Measurements from ENCODE around the gene COPG2. TPM values are rescaled to one million over a fixed set of nuclear protein-coding genes. Genes with fewer than 3 reads are reported as not detected.
"Not testable (repeated sequence)": the region's sequence is repeated elsewhere in the genome, so short reads cannot be mapped to it uniquely, and the experiment has no call there.

Gene COPG2
- total RNA-seq, 1 experiment from 2014 or later: 26.0 TPM

DNA sequence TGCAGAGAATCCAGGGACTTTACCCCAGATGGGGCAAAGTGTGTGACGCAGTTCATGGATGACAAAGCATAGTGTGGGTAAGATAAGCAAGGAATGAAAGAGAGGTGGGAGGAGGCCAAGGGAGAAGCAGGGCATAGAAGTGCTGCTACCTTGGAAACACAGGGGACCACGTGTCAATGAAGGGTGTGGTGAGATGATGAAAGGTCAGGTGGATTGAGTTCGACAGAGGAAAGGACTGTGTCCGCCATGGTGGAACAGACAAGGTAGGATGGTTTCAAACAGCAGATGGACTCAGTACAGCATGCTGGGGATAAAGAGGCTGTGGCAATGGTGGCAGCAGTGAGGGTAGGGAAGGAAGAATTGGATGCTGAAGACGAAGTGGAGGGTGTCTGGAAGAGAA lies 143.9 kb downstream of the COPG2 start:
- ATAC-seq (no peak), DNase-seq (ENCODE audit: low read depth, low spot score) (no peak)
- in situ Hi-C loops (cut with HindIII; ENCODE audit: low pct_unique_long_range_greater_than_20kb, low sequenced_read_pairs): no loop called here
- H3K4me1 ChIP-seq (ENCODE audit: control insufficient read depth, insufficient read depth, low read length): no peaks in the 10 kb centered on the region
- BruUV-seq (replicated peaks): no TSS peak
- no peak overlapping the region for H3K4me3 ChIP-seq (ENCODE audit: low read depth in 2 of 2, low read length in 2 of 2)
- ChIA-PET POLR2A (no interaction called here), CTCF (no interaction called here)
- H3K36me3 ChIP-seq (ENCODE audit: control insufficient read depth, insufficient read depth, low read length): no peaks in the 10 kb centered on the region
- intact Hi-C loops (cut with micrococcal nuclease; ENCODE audit: unreplicated experiment): no loop called here
- no peak overlapping the region for H3K27ac ChIP-seq (ENCODE audit: low read length)
- no peaks in the 10 kb centered on the region for H3K9me3 ChIP-seq (ENCODE audit: control insufficient read depth, insufficient read depth, low read depth, low read length)
- H3K27me3 ChIP-seq (ENCODE audit: control insufficient read depth, insufficient read depth, low read length): no peaks in the 10 kb centered on the region
- TF ChIP-seq, protein P1, sequence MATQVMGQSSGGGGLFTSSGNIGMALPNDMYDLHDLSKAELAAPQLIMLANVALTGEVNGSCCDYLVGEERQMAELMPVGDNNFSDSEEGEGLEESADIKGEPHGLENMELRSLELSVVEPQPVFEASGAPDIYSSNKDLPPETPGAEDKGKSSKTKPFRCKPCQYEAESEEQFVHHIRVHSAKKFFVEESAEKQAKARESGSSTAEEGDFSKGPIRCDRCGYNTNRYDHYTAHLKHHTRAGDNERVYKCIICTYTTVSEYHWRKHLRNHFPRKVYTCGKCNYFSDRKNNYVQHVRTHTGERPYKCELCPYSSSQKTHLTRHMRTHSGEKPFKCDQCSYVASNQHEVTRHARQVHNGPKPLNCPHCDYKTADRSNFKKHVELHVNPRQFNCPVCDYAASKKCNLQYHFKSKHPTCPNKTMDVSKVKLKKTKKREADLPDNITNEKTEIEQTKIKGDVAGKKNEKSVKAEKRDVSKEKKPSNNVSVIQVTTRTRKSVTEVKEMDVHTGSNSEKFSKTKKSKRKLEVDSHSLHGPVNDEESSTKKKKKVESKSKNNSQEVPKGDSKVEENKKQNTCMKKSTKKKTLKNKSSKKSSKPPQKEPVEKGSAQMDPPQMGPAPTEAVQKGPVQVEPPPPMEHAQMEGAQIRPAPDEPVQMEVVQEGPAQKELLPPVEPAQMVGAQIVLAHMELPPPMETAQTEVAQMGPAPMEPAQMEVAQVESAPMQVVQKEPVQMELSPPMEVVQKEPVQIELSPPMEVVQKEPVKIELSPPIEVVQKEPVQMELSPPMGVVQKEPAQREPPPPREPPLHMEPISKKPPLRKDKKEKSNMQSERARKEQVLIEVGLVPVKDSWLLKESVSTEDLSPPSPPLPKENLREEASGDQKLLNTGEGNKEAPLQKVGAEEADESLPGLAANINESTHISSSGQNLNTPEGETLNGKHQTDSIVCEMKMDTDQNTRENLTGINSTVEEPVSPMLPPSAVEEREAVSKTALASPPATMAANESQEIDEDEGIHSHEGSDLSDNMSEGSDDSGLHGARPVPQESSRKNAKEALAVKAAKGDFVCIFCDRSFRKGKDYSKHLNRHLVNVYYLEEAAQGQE (IDR thresholded peaks at IDR 0.05; ENCODE audit: insufficient read depth in 1 of 2, low read depth in 2 of 2, low read length in 1 of 2): no peak
- TF ChIP-seq TCF7L2 (IDR thresholded peaks at IDR 0.05; ENCODE audit: low read depth, low read length) (no peak), POLR2AphosphoS5 (IDR thresholded peaks at IDR 0.05; ENCODE audit: low read depth, low read length) (no peak), SIN3A (IDR thresholded peaks at IDR 0.05; ENCODE audit: borderline replicate concordance, insufficient read depth, low read depth, low read length) (no peak)
- TF ChIP-seq, protein P2, sequence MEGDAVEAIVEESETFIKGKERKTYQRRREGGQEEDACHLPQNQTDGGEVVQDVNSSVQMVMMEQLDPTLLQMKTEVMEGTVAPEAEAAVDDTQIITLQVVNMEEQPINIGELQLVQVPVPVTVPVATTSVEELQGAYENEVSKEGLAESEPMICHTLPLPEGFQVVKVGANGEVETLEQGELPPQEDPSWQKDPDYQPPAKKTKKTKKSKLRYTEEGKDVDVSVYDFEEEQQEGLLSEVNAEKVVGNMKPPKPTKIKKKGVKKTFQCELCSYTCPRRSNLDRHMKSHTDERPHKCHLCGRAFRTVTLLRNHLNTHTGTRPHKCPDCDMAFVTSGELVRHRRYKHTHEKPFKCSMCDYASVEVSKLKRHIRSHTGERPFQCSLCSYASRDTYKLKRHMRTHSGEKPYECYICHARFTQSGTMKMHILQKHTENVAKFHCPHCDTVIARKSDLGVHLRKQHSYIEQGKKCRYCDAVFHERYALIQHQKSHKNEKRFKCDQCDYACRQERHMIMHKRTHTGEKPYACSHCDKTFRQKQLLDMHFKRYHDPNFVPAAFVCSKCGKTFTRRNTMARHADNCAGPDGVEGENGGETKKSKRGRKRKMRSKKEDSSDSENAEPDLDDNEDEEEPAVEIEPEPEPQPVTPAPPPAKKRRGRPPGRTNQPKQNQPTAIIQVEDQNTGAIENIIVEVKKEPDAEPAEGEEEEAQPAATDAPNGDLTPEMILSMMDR (IDR thresholded peaks at IDR 0.05): no peak

DNA sequence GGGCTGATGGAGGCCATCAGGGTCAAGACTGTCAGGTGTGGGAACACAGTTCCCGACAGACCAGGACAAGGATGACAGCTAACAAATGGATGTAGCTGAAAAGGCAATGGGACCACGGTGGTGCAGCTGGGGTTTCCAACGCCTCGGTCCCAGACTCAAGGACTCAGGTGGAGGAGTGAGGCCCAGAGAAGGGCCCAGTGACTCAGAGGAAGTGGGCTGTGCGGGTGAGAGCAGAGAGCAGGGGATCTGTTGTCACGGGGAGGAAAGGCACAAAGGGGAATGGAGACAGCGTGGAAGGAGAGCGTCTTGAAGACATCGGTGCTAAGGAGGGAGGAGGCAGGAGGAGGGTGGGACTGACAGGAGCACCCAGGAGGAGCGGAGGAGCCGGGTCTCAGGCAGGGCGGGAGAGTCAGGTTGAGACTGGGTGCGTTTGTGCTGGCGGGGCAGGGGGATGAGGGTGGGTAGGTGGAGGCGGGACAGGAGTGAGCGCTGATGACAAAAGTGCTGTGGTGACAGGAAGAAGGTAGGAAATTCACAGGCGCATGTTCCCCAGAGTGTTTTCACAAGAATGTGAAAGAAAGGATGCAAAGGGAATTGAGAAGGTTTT lies 144.9 kb downstream of the COPG2 start:
- H3K9me3 ChIP-seq (ENCODE audit: control insufficient read depth, insufficient read depth, low read depth, low read length); POLR2A ChIA-PET; H3K27me3 ChIP-seq (ENCODE audit: control insufficient read depth, insufficient read depth, low read length); DNase-seq (ENCODE audit: low read depth, low spot score); H3K27ac ChIP-seq (ENCODE audit: low read length); H3K36me3 ChIP-seq (ENCODE audit: control insufficient read depth, insufficient read depth, low read length); H3K4me1 ChIP-seq (ENCODE audit: control insufficient read depth, insufficient read depth, low read length); ATAC-seq; CTCF ChIA-PET; H3K4me3 ChIP-seq (ENCODE audit: low read depth in 2 of 2, low read length in 2 of 2); intact Hi-C loops (cut with micrococcal nuclease; ENCODE audit: unreplicated experiment); in situ Hi-C loops (cut with HindIII; ENCODE audit: low pct_unique_long_range_greater_than_20kb, low sequenced_read_pairs); BruUV-seq (replicated peaks): not testable (repeated sequence)

DNA sequence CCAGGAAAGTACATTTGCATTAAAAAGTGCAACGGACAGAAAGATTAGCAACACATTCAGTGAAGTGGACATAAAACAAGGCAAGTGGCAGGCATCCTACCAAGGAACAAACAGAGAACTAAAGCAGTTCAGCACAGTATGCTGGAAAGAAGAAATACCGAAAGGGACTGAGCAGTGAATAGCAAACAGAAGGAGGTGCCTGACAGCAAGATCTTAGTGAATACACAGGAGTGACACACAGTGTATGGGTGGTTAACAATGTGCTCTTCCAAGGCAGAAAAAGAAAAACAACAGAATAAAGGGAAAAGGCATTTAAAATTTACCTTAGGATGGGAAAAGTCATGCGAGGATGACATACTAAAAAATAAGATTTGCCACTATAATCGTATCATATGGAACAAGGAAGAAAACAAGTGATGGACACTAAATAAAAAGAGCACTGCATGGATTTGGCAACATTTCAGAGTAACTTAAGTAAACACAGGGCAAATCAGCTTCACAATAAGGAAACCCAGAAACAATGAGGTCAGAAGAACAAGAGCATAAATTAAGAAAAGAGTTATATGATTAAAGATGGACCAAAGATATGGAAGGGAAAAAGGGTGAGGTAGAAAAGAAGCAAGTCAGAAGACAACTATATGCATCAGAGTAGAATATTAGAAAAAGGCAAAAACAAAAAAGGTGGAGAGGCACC lies 147.1 kb downstream of the COPG2 start:
- Histone ChIP-seq H3K9me3 (ENCODE audit: control insufficient read depth, insufficient read depth, low read depth, low read length) (no peaks in the 10 kb centered on the region), H3K27ac (ENCODE audit: low read length) (no peak overlapping the region), H3K4me3 (ENCODE audit: low read depth in 2 of 2, low read length in 2 of 2) (no peak overlapping the region), H3K4me1 (ENCODE audit: control insufficient read depth, insufficient read depth, low read length) (no peaks in the 10 kb centered on the region), H3K27me3 (ENCODE audit: control insufficient read depth, insufficient read depth, low read length) (no peaks in the 10 kb centered on the region), H3K36me3 (ENCODE audit: control insufficient read depth, insufficient read depth, low read length) (no peaks in the 10 kb centered on the region)
- no peak for ATAC-seq
- DNase-seq (ENCODE audit: low read depth, low spot score): no peak
- ChIA-PET POLR2A (no interaction called here), CTCF (no interaction called here)
- BruUV-seq (replicated peaks): no TSS peak
- TF ChIP-seq, protein P2 (IDR thresholded peaks at IDR 0.05): no peak
- TF ChIP-seq, protein P1 (IDR thresholded peaks at IDR 0.05; ENCODE audit: insufficient read depth in 1 of 2, low read depth in 2 of 2, low read length in 1 of 2): no peak
- TF ChIP-seq TCF7L2 (IDR thresholded peaks at IDR 0.05; ENCODE audit: low read depth, low read length): no peak
- no peak for TF ChIP-seq SIN3A (IDR thresholded peaks at IDR 0.05; ENCODE audit: borderline replicate concordance, insufficient read depth, low read depth, low read length)
- no peak for TF ChIP-seq POLR2AphosphoS5 (IDR thresholded peaks at IDR 0.05; ENCODE audit: low read depth, low read length)
- intact Hi-C loops (cut with micrococcal nuclease; ENCODE audit: unreplicated experiment) (no loop called here), in situ Hi-C loops (cut with HindIII; ENCODE audit: low pct_unique_long_range_greater_than_20kb, low sequenced_read_pairs) (no loop called here)

Measured in Panc1 (cell line).